NCI-H2196 (cell line): Measurements from ENCODE around the gene IRAK2.
"Not testable (repeated sequence)": the region's sequence is repeated elsewhere in the genome, so short reads cannot be mapped to it uniquely, and the experiment has no call there.

Experiments used
- DNase-seq: peaks from one replicate; lab custom pipeline; 2025; ENCODE audit not compliant: unreplicated experiment; lab: John Stamatoyannopoulos, UW

Gene IRAK2

GRCh38 chr3:10158555-10158954 is 6.2 kb upstream of the IRAK2 start:
- not testable (repeated sequence) for DNase-seq

- no peak for DNase-seq
Observed at GRCh38 chr3:10160346-10160745, 4.4 kb upstream of the IRAK2 start.

GRCh38 chr3:10160925-10161324 is 3.8 kb upstream of the IRAK2 start:
- DNase-seq = no peak

GRCh38 chr3:10162185-10162584 is 2.5 kb upstream of the IRAK2 start:
- DNase-seq = no peak

- not testable (repeated sequence) for DNase-seq
Observed at GRCh38 chr3:10164201-10164545, 546 bp upstream of the IRAK2 start.

- DNase-seq = no peak
Observed at GRCh38 chr3:10166213-10166604, 1.5 kb downstream of the IRAK2 start.

- no peak for DNase-seq
Observed at GRCh38 chr3:10169000-10169496, 4.3 kb downstream of the IRAK2 start.

- no peak for DNase-seq
Observed at GRCh38 chr3:10170915-10171478, 6.3 kb downstream of the IRAK2 start.

- no peak for DNase-seq
Observed at GRCh38 chr3:10173095-10173925, 8.6 kb downstream of the IRAK2 start.

GRCh38 chr3:10173926-10174435 is 9.3 kb downstream of the IRAK2 start:
- no peak for DNase-seq

GRCh38 chr3:10175334-10175733 is 10.6 kb downstream of the IRAK2 start:
- not testable (repeated sequence) for DNase-seq

- not testable (repeated sequence) for DNase-seq
Observed at GRCh38 chr3:10176150-10176549, 11.4 kb downstream of the IRAK2 start.

GRCh38 chr3:10177737-10178136 is 13.0 kb downstream of the IRAK2 start:
- no peak for DNase-seq

- no peak for DNase-seq
Observed at GRCh38 chr3:10178892-10179291, 14.2 kb downstream of the IRAK2 start.

GRCh38 chr3:10180289-10180688 is 15.6 kb downstream of the IRAK2 start:
- no peak for DNase-seq

- DNase-seq = no peak
Observed at GRCh38 chr3:10180738-10181295, 16.1 kb downstream of the IRAK2 start.

- no peak for DNase-seq
Observed at GRCh38 chr3:10182950-10183349, 18.2 kb downstream of the IRAK2 start.

- DNase-seq = no peak
Observed at GRCh38 chr3:10184250-10184649, 19.5 kb downstream of the IRAK2 start.

- no peak for DNase-seq
Observed at GRCh38 chr3:10185804-10186762, 21.4 kb downstream of the IRAK2 start.

- no peak for DNase-seq
Observed at GRCh38 chr3:10187290-10187876, 22.7 kb downstream of the IRAK2 start.

GRCh38 chr3:10187944-10188343 is 23.2 kb downstream of the IRAK2 start:
- DNase-seq = no peak
